ENCODE measurements around the gene KRTAP10-1.

KRTAP10-1 gene

GRCh38 chr21:44515359-44516165 is 24.4 kb downstream of the KRTAP10-1 start:
- DNase-seq (ENCODE audit: low read depth), result no peak

- DNase-seq (ENCODE audit: low read depth), result no peak
These were observed 25.1 kb downstream of the KRTAP10-1 start for GRCh38 chr21:44514746-44515358.

GRCh38 chr21:44514218-44514520 is 25.8 kb downstream of the KRTAP10-1 start:
- no peak for DNase-seq (ENCODE audit: low read depth)

- no peak for DNase-seq (ENCODE audit: low read depth)
These were observed 26.4 kb downstream of the KRTAP10-1 start for GRCh38 chr21:44513389-44514217.

- no peak for DNase-seq (ENCODE audit: low read depth)
These were observed 27.3 kb downstream of the KRTAP10-1 start for GRCh38 chr21:44512496-44513388.

GRCh38 chr21:44511938-44512275 is 28.1 kb downstream of the KRTAP10-1 start:
- no peak for DNase-seq (ENCODE audit: low read depth)

- DNase-seq (ENCODE audit: low read depth), result no peak
These were observed 28.6 kb downstream of the KRTAP10-1 start for GRCh38 chr21:44511219-44511937.

- peak; percentile 85 for DNase-seq (ENCODE audit: low read depth)
These were observed 29.3 kb downstream of the KRTAP10-1 start for GRCh38 chr21:44510508-44511218.

GRCh38 chr21:44510109-44510507 is 29.9 kb downstream of the KRTAP10-1 start:
- DNase-seq (ENCODE audit: low read depth), result no peak

GRCh38 chr21:44509539-44509938 is 30.5 kb downstream of the KRTAP10-1 start:
- DNase-seq (ENCODE audit: low read depth), result no peak

GRCh38 chr21:44508711-44509445 is 31.1 kb downstream of the KRTAP10-1 start:
- no peak for DNase-seq (ENCODE audit: low read depth)

GRCh38 chr21:44508426-44508710 is 31.6 kb downstream of the KRTAP10-1 start:
- DNase-seq (ENCODE audit: low read depth), result no peak

GRCh38 chr21:44507673-44508425 is 32.1 kb downstream of the KRTAP10-1 start:
- DNase-seq (ENCODE audit: low read depth), result no peak

- DNase-seq (ENCODE audit: low read depth), result no peak
These were observed 33.4 kb downstream of the KRTAP10-1 start for GRCh38 chr21:44506279-44507255.

- DNase-seq (ENCODE audit: low read depth), result no peak
These were observed 34.2 kb downstream of the KRTAP10-1 start for GRCh38 chr21:44505673-44506278.

- DNase-seq (ENCODE audit: low read depth), result no peak
These were observed 36.0 kb downstream of the KRTAP10-1 start for GRCh38 chr21:44503901-44504399.
